DOHH2 (cell line): ENCODE measurements around the gene PCDHGC4.

Experiments
- H3F3A ChIP-seq: fragments of 200-600 bp; sonication (generic), shearing (Covaris generic); 2 replicates; pipeline ENCODE4 v1.6.0; 2016; ENCODE audit warnings: antibody characterized with exemption, mild to moderate bottlenecking; ENCODE audit not compliant: control insufficient read depth, insufficient read depth
- H3K27ac ChIP-seq: fragments of 200-600 bp; sonication (generic); 2 replicates; pipeline ENCODE4 v1.5.1; 2014; ENCODE audit warnings: low read depth, mild to moderate bottlenecking, low read length, moderate library complexity
- H3K27me3 ChIP-seq: fragments of 200-600 bp; sonication (generic); 2 replicates; pipeline ENCODE4 v1.6.1; 2014; ENCODE audit warnings: mild to moderate bottlenecking, low read length, mixed read lengths; ENCODE audit not compliant: control insufficient read depth
- H3K36me3 ChIP-seq: fragments of 200-600 bp; sonication (generic); 2 replicates; pipeline ENCODE4 v1.6.1; 2014; ENCODE audit warnings: mild to moderate bottlenecking, low read length, moderate library complexity, mixed read lengths; ENCODE audit not compliant: control insufficient read depth
- H3K4me1 ChIP-seq: fragments of 200-600 bp; sonication (generic); 2 replicates; pipeline ENCODE4 v1.6.1; 2014; ENCODE audit warnings: mild to moderate bottlenecking, low read length, mixed read lengths; ENCODE audit not compliant: control insufficient read depth
- H3K4me2 ChIP-seq: fragments of 200-600 bp; sonication (generic); 2 replicates; pipeline ENCODE4 v1.6.0; 2014; ENCODE audit warnings: mild to moderate bottlenecking, low read length, moderate library complexity
- H3K4me3 ChIP-seq: fragments of 200-600 bp; sonication (generic); 2 replicates; pipeline ENCODE4 v1.5.1; 2014; ENCODE audit warnings: mild to moderate bottlenecking, low read length, mixed read lengths
- H3K79me2 ChIP-seq: fragments of 200-600 bp; sonication (generic); 2 replicates; pipeline ENCODE4 v1.6.1; 2014; ENCODE audit warnings: mild to moderate bottlenecking, low read length, mixed read lengths; ENCODE audit not compliant: control insufficient read depth
- H3K9me2 ChIP-seq: fragments of 200-600 bp; sonication (generic); replicated peaks from 2 replicates; pipeline ENCODE4 v1.6.1; 2014; ENCODE audit warnings: mild to moderate bottlenecking, low read length, mixed read lengths; ENCODE audit not compliant: control insufficient read depth
- H3K9me3 ChIP-seq: fragments of 200-600 bp; sonication (generic); 2 replicates; pipeline ENCODE4 v1.6.1; 2014; ENCODE audit warnings: antibody characterized with exemption, low read length, mixed read lengths; ENCODE audit not compliant: control insufficient read depth, insufficient read depth
- H4K20me1 ChIP-seq: fragments of 200-600 bp; sonication (generic); 2 replicates; pipeline ENCODE4 v1.6.0; 2014; ENCODE audit warnings: low read depth, mild to moderate bottlenecking, antibody characterized with exemption, low read length, moderate library complexity; ENCODE audit not compliant: control insufficient read depth, insufficient read depth
- EZH2phosphoT487 ChIP-seq: fragments of 200-600 bp; sonication (generic); IDR thresholded peaks from 2 replicates; pipeline ENCODE4 v1.6.1; 2017; ENCODE audit warnings: borderline replicate concordance, mild to moderate bottlenecking, antibody characterized with exemption, low read length, moderate library complexity, mixed read lengths
- TF ChIP-seq, protein P1 (sequence below): fragments of 200-600 bp; sonication (generic); IDR thresholded peaks from one replicate; pipeline ENCODE4 v1.5.1; 2014; ENCODE audit warnings: antibody characterized with exemption, mild to moderate bottlenecking, low read depth, low read length; ENCODE audit not compliant: poor library complexity, severe bottlenecking

Gene PCDHGC4

DNA sequence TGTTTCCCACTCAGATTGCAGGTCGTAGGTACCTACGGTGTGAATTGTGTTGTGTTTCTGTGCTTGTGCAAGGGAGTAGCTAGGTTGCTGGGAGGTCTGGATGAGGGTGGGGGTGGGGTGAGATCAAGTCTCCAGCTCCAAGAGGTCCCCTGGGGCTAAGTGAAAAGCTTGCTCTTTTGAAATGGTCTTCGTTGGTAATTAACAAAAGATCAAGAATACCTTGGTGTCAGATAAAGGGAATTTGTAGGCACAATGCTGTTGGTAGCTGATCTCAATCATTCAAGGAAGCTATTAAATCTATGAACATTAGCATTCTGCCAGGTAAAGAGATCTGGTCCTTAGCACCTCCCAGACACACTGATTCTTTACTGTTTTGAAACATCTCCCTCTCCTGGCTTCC lies 928 bp upstream of the PCDHGC4 start:
- H3K4me1 ChIP-seq = peaks cover 64% of the 10 kb centered on the region
- H3K4me3 ChIP-seq = peak overlapping the region; percentile 22
- peaks cover 83% of the 10 kb centered on the region for H3K36me3 ChIP-seq
- peaks cover 100% of the 10 kb centered on the region for H3K79me2 ChIP-seq
- peaks cover 8% of the 10 kb centered on the region; the same call in 1 of the 2 replicates for H3F3A ChIP-seq
- H3K27ac ChIP-seq = no peak overlapping the region
- no peaks in the 10 kb centered on the region for H4K20me1 ChIP-seq
- no peaks in the 10 kb centered on the region for H3K9me3 ChIP-seq
- peak overlapping the region; percentile 96 for H3K4me2 ChIP-seq
- no peak for TF ChIP-seq EZH2phosphoT487
- TF ChIP-seq, protein P1, sequence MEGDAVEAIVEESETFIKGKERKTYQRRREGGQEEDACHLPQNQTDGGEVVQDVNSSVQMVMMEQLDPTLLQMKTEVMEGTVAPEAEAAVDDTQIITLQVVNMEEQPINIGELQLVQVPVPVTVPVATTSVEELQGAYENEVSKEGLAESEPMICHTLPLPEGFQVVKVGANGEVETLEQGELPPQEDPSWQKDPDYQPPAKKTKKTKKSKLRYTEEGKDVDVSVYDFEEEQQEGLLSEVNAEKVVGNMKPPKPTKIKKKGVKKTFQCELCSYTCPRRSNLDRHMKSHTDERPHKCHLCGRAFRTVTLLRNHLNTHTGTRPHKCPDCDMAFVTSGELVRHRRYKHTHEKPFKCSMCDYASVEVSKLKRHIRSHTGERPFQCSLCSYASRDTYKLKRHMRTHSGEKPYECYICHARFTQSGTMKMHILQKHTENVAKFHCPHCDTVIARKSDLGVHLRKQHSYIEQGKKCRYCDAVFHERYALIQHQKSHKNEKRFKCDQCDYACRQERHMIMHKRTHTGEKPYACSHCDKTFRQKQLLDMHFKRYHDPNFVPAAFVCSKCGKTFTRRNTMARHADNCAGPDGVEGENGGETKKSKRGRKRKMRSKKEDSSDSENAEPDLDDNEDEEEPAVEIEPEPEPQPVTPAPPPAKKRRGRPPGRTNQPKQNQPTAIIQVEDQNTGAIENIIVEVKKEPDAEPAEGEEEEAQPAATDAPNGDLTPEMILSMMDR = no peak
- H3K9me2 ChIP-seq = no peaks in the 10 kb centered on the region
- no peaks in the 10 kb centered on the region for H3K27me3 ChIP-seq

GRCh38 chr5:141484310-141484640 lies 555 bp upstream of the PCDHGC4 start:
- Histone ChIP-seq H3K4me3 (peak overlapping the region; percentile 22), H3K9me2 (no peaks in the 10 kb centered on the region), H3F3A (peaks cover 8% of the 10 kb centered on the region; the same call in 1 of the 2 replicates), H3K79me2 (peaks cover 100% of the 10 kb centered on the region), H3K36me3 (peaks cover 85% of the 10 kb centered on the region), H3K4me1 (peaks cover 62% of the 10 kb centered on the region), H4K20me1 (no peaks in the 10 kb centered on the region), H3K4me2 (peak overlapping the region; percentile 96), H3K27me3 (no peaks in the 10 kb centered on the region), H3K9me3 (no peaks in the 10 kb centered on the region), H3K27ac (no peak overlapping the region)
- no peak for TF ChIP-seq EZH2phosphoT487
- TF ChIP-seq, protein P1 = no peak

DNA sequence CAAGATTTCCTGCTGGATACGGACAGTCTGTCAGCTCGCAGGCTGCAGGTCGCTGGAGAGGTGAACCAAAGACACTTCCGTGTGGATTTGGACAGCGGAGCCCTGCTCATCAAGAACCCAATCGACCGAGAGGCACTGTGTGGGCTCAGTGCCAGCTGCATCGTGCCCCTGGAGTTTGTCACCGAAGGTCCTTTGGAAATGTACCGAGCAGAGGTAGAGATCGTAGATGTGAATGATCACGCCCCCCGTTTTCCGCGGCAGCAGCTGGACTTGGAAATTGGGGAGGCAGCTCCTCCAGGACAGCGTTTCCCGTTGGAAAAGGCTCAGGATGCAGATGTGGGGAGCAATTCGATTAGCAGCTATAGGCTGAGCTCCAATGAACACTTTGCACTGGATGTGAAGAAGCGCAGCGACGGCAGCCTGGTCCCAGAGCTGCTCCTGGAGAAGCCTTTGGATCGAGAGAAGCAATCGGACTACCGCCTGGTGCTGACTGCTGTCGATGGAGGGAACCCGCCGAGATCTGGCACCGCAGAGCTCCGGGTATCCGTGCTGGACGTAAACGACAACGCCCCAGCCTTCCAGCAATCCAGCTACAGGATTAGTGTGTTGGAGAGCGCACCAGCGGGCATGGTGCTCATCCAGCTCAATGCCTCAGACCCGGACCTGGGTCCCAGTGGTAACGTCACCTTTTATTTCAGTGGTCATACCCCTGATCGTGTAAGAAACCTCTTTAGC lies 658 bp downstream of the PCDHGC4 start:
- Histone ChIP-seq H4K20me1 (no peaks in the 10 kb centered on the region), H3F3A (peaks cover 6% of the 10 kb centered on the region; the same call in 1 of the 2 replicates), H3K4me2 (peak overlapping the region; percentile 96), H3K79me2 (peaks cover 99% of the 10 kb centered on the region), H3K27me3 (no peaks in the 10 kb centered on the region), H3K4me1 (peaks cover 58% of the 10 kb centered on the region), H3K9me3 (no peaks in the 10 kb centered on the region), H3K9me2 (no peaks in the 10 kb centered on the region), H3K4me3 (0 out of 2 replicates have a peak overlapping the region, but pooled peaks have one; percentile 22), H3K27ac (no peak overlapping the region), H3K36me3 (peaks cover 85% of the 10 kb centered on the region)
- no peak for TF ChIP-seq EZH2phosphoT487
- TF ChIP-seq, protein P1 = no peak
